Neuronal stem cell (in vitro differentiated cells): ENCODE results near the gene TAAR1. TPM values are rescaled to one million over a fixed set of nuclear protein-coding genes. Genes with fewer than 3 reads are reported as not detected.
"Not testable (repeated sequence)": the region's sequence is repeated elsewhere in the genome, so short reads cannot be mapped to it uniquely, and the experiment has no call there.

Source experiments
- DNase-seq: peaks from one replicate; pipeline ENCODE4 v3.0.0-alpha.2; 2013; ENCODE audit warnings: low spot score
- H2AFZ ChIP-seq: one replicate; pipeline ENCODE4 v1.6.1; 2013; ENCODE audit warnings: mild to moderate bottlenecking, low read length, inconsistent platforms
- H2AK5ac ChIP-seq: 2 replicates; pipeline ENCODE4 v1.6.1; 2013; ENCODE audit warnings: low read depth, mild to moderate bottlenecking, inconsistent platforms, low read length, moderate library complexity, mixed read lengths
- H2BK120ac ChIP-seq: 2 replicates; pipeline ENCODE4 v1.6.1; 2013; ENCODE audit warnings: low read depth, mild to moderate bottlenecking, inconsistent platforms, low read length, moderate library complexity, mixed read lengths
- H2BK12ac ChIP-seq: one replicate; pipeline ENCODE4 v1.6.1; 2013; ENCODE audit warnings: low read length, inconsistent platforms
- H2BK15ac ChIP-seq: 2 replicates; pipeline ENCODE4 v1.6.1; 2013; ENCODE audit warnings: mild to moderate bottlenecking, low read length, inconsistent platforms, mixed read lengths
- H2BK5ac ChIP-seq: one replicate; pipeline ENCODE4 v1.6.1; 2013; ENCODE audit warnings: inconsistent platforms, mild to moderate bottlenecking, low read length, moderate library complexity
- H3K14ac ChIP-seq: one replicate; pipeline ENCODE4 v1.6.1; 2013; ENCODE audit warnings: low read length, inconsistent platforms
- H3K18ac ChIP-seq: 2 replicates; pipeline ENCODE4 v1.6.1; 2013; ENCODE audit warnings: low read length, inconsistent platforms
- H3K23ac ChIP-seq: 2 replicates; pipeline ENCODE4 v1.6.1; 2013; ENCODE audit warnings: low read depth, mild to moderate bottlenecking, mixed read lengths, low read length, inconsistent platforms; ENCODE audit not compliant: poor library complexity
- H3K27ac ChIP-seq: replicated peaks from 3 replicates; pipeline ENCODE4 v1.5.1; 2013; ENCODE audit warnings: low read length, inconsistent platforms
- H3K27me3 ChIP-seq, 3 experiments: 2 replicates each; pipeline ENCODE4 v1.6.1; 2013; ENCODE audit warnings: low read length in 3 of 3, mild to moderate bottlenecking in 2 of 3, inconsistent platforms in 1 of 3, low read depth in 1 of 3, mixed read lengths in 1 of 3, moderate library complexity in 1 of 3; ENCODE audit not compliant: control insufficient read depth in 3 of 3, insufficient read depth in 3 of 3
- H3K36me3 ChIP-seq, 2 donors: replicated peaks in 1 of 2; 2 replicates each; pipeline ENCODE4 v1.6.1; 2013; ENCODE audit warnings: low read length in 2 of 2; ENCODE audit not compliant: control insufficient read depth in 2 of 2, insufficient read depth in 2 of 2
- H3K4ac ChIP-seq: 2 replicates; pipeline ENCODE4 v1.6.1; 2013; ENCODE audit warnings: inconsistent platforms, mild to moderate bottlenecking, low read length, moderate library complexity
- H3K4me1 ChIP-seq, 2 donors: 1 replicate in 1 of 2; 2 replicates in 1 of 2; pipeline ENCODE4 v1.6.1; 2013; ENCODE audit warnings: low read length in 2 of 2, low read depth in 1 of 2; ENCODE audit not compliant: control insufficient read depth in 2 of 2, insufficient read depth in 1 of 2
- H3K4me2 ChIP-seq: one replicate; pipeline ENCODE4 v1.6.1; 2013; ENCODE audit warnings: mild to moderate bottlenecking, low read length, inconsistent platforms; ENCODE audit not compliant: insufficient read depth, poor library complexity, severe bottlenecking
- H3K4me3 ChIP-seq, 2 donors: 2 replicates each; pipeline ENCODE4 v1.5.1; 2013; ENCODE audit warnings: low read length in 2 of 2, mild to moderate bottlenecking in 2 of 2, inconsistent platforms in 1 of 2, moderate library complexity in 1 of 2
- H3K79me1 ChIP-seq: one replicate; pipeline ENCODE4 v1.6.1; 2013; ENCODE audit warnings: low read depth, mild to moderate bottlenecking, inconsistent platforms, low read length, moderate library complexity
- H3K9ac ChIP-seq: one replicate; pipeline ENCODE4 v1.6.1; 2013; ENCODE audit warnings: mild to moderate bottlenecking, low read depth, low read length, inconsistent platforms; ENCODE audit not compliant: poor library complexity
- H3K9me3 ChIP-seq, 2 donors: replicated peaks in 1 of 2; 2 replicates each; pipeline versions ENCODE3 to v1.6.1; 2013; ENCODE audit warnings: low read length in 2 of 2, mild to moderate bottlenecking in 2 of 2, inconsistent platforms in 1 of 2, low read depth in 1 of 2, mixed read lengths in 1 of 2, moderate library complexity in 1 of 2; ENCODE audit not compliant: control insufficient read depth in 2 of 2, insufficient read depth in 1 of 2
- H4K8ac ChIP-seq: one replicate; pipeline ENCODE4 v1.6.1; 2013; ENCODE audit warnings: low read depth, mild to moderate bottlenecking, inconsistent platforms, low read length, moderate library complexity
- H4K91ac ChIP-seq: one replicate; pipeline ENCODE4 v1.6.1; 2013; ENCODE audit warnings: low read length, low read depth, mild to moderate bottlenecking, inconsistent platforms; ENCODE audit not compliant: poor library complexity
- WGBS, 2 donors: extraction: QIAGEN DNeasy Blood & Tissue Kit; methylation state at CpG; one replicate each; pipeline ENCODE4 v1.1.7; 2013; ENCODE audit warnings: missing lambda C conversion rate in 2 of 2, mixed read lengths in 1 of 2; ENCODE audit not compliant: insufficient read length in 2 of 2, insufficient replicate concordance in 1 of 2; ENCODE audit errors: extremely low coverage in 2 of 2; 5-methylcytosine and 5-hydroxymethylcytosine counted together
- polyA plus RNA-seq, 2 experiments: library from polyadenylated mRNA; stranded (reverse); fragments of 200-250 nt; gene quantifications; one replicate each; pipeline ENCODE4 v1.2.3, GENCODE V29; 2013

Gene TAAR1, protein sequence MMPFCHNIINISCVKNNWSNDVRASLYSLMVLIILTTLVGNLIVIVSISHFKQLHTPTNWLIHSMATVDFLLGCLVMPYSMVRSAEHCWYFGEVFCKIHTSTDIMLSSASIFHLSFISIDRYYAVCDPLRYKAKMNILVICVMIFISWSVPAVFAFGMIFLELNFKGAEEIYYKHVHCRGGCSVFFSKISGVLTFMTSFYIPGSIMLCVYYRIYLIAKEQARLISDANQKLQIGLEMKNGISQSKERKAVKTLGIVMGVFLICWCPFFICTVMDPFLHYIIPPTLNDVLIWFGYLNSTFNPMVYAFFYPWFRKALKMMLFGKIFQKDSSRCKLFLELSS
- not detected for polyA plus RNA-seq (2013, experiment 1 of 2)
- not detected for polyA plus RNA-seq (2013, experiment 2 of 2)

DNA sequence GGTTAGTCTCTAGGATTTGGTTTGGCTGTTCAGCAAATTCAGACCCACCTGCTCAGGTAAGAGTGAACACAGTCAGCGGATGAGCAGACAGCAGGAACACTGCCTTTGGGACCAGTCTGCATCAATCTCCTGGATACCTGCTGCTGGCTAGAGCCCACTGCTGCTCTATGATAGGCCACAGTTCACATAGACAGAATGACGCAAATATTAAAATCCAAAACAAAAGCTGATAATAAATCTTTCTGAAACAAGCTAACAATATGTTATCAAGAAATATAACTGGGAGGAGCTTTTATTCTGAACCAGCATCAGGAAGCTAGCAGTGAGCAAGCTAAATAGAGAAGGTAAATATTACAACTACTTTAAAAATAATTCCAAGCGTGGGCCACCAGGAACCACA, at the start of gene TAAR1:
TAAR1 (minus strand) TSS at position 101 of the 400 bp plus-strand sequence. CDS start 13,179 bp downstream, outside the sequence.
- no peak within 1 kb of the TSS for H3K18ac ChIP-seq
- H3K4me3 ChIP-seq, result no peak within 1 kb of the TSS
- H3K9me3 ChIP-seq, result no peaks in the 10 kb centered on the region
- H4K8ac ChIP-seq, result no peak within 1 kb of the TSS
- H2BK15ac ChIP-seq, result no peak within 1 kb of the TSS
- no peaks in the 10 kb centered on the region for H3K79me1 ChIP-seq
- DNase-seq, result no peak
- no peak within 1 kb of the TSS for H2AK5ac ChIP-seq
- H2BK120ac ChIP-seq, result no peak within 1 kb of the TSS
- no peak within 1 kb of the TSS for H4K91ac ChIP-seq
- WGBS, 2 donors, result no CpG with 5 or more reads among the region's 3 CpGs
- H2BK12ac ChIP-seq, result no peak within 1 kb of the TSS
- no peak within 1 kb of the TSS for H3K27ac ChIP-seq
- H3K4ac ChIP-seq, result no peak within 1 kb of the TSS
- no peak within 1 kb of the TSS for H2BK5ac ChIP-seq
- no peaks in the 10 kb centered on the region for H3K36me3 ChIP-seq
- H3K14ac ChIP-seq, result no peak within 1 kb of the TSS
- H2AFZ ChIP-seq, result no peak within 1 kb of the TSS
- H3K23ac ChIP-seq, result no peak within 1 kb of the TSS
- H3K9ac ChIP-seq, result no peak within 1 kb of the TSS
- H3K27me3 ChIP-seq, result no peaks in the 10 kb centered on the region
- H3K4me1 ChIP-seq, result no peaks in the 10 kb centered on the region
- no peak within 1 kb of the TSS for H3K4me2 ChIP-seq

DNA sequence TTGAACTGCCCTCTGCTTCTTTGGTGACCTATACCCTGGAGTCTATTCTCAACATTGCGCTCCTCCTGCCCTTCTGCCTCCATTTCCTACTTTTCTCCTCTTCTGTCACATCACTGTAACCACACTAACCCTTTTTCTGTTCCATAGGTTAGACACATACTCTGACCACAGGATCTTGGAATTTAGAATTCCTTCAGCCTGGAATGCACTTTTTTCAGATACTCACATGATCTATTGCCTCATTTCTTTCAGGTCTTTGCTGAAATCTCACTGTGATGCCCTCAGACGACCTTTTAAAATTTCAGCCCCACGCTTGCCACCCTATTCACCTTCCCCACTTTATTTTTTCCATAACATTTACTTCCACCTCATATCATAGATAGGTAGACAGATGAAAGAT, 49.8 kb upstream of the TAAR1 start:
- H2BK5ac ChIP-seq, result no peak overlapping the region
- no peak overlapping the region for H2BK12ac ChIP-seq
- H3K9me3 ChIP-seq, result no peaks in the 10 kb centered on the region
- no peaks in the 10 kb centered on the region for H3K79me1 ChIP-seq
- H3K4me2 ChIP-seq, result no peak overlapping the region
- H3K27ac ChIP-seq, result no peak overlapping the region
- H4K91ac ChIP-seq, result no peak overlapping the region
- DNase-seq, result no peak
- H3K23ac ChIP-seq, result no peak overlapping the region
- 100% methylated on average over 1 of the region's 3 CpGs; no CpG with 5 or more reads in 1 of the 2 donors for WGBS, 2 donors
- no peak overlapping the region for H2AK5ac ChIP-seq
- no peaks in the 10 kb centered on the region for H3K36me3 ChIP-seq
- no peak overlapping the region for H3K4ac ChIP-seq
- no peak overlapping the region for H2BK120ac ChIP-seq
- no peak overlapping the region for H4K8ac ChIP-seq
- no peak overlapping the region for H2AFZ ChIP-seq
- no peak overlapping the region for H3K9ac ChIP-seq
- no peak overlapping the region for H3K4me3 ChIP-seq
- H3K27me3 ChIP-seq, result no peaks in the 10 kb centered on the region
- H3K18ac ChIP-seq, result no peak overlapping the region
- H3K4me1 ChIP-seq, result no peaks in the 10 kb centered on the region
- H3K14ac ChIP-seq, result no peak overlapping the region
- H2BK15ac ChIP-seq, result no peak overlapping the region

DNA sequence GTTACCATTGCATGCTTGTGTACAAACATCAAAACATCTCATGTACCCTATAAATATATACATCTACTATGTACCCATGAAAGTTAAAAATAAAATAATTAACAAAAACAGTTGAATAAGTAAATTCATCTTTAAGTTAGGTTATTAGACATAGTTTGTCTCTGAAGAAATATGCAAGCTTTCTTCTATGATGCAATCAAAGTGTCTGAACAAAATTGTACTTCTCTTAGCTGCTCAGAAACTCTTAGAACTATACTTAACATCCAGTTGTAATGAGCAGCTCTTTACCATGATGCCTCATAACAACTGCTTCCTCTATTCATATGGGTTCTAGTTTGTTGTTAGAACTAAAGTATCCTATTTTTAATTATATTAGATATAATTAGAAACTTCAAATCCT, 49.0 kb upstream of the TAAR1 start:
- Histone ChIP-seq H3K4me3 (no peak overlapping the region), H3K18ac (no peak overlapping the region), H2BK5ac (no peak overlapping the region), H2BK12ac (no peak overlapping the region), H3K36me3 (no peaks in the 10 kb centered on the region), H4K8ac (no peak overlapping the region), H3K14ac (no peak overlapping the region), H3K9ac (no peak overlapping the region), H4K91ac (no peak overlapping the region), H3K27me3 (no peaks in the 10 kb centered on the region), H2BK15ac (no peak overlapping the region), H3K4me2 (no peak overlapping the region), H3K27ac (no peak overlapping the region), H3K9me3 (no peaks in the 10 kb centered on the region), H3K23ac (no peak overlapping the region), H3K4me1 (no peaks in the 10 kb centered on the region), H2AK5ac (no peak overlapping the region), H3K4ac (no peak overlapping the region), H3K79me1 (no peaks in the 10 kb centered on the region), H2BK120ac (no peak overlapping the region), H2AFZ (no peak overlapping the region)
- DNase-seq, result no peak

DNA sequence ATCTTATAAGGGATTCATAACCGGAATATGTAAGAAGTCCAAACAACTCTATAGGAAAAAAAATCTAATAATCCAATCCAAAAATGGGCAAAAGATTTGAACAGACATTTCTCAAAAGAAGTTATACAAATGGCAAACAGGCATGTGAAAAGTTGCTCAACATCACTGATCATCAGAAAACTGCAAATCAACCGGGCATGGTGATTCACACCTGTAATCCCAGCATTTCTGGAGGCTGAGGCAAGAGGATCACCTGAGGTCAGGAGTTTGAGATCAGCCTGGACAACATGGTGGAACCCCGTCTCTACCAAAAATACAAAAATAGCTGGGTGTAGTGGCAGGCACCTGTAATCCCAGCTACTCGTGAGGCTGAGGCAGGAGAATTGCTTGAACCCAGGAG, 47.8 kb upstream of the TAAR1 start:
- H3K4me1 ChIP-seq, H3K4me3 ChIP-seq, H4K8ac ChIP-seq, H3K79me1 ChIP-seq, H2AK5ac ChIP-seq, H3K9me3 ChIP-seq, H2BK120ac ChIP-seq, H2BK5ac ChIP-seq, H3K27ac ChIP-seq, DNase-seq, H3K14ac ChIP-seq, H2BK15ac ChIP-seq, H3K4ac ChIP-seq, H3K9ac ChIP-seq, H2AFZ ChIP-seq, H3K23ac ChIP-seq, H2BK12ac ChIP-seq, H4K91ac ChIP-seq, H3K4me2 ChIP-seq, H3K36me3 ChIP-seq, H3K27me3 ChIP-seq, H3K18ac ChIP-seq: not testable (repeated sequence)
- WGBS, 2 donors, result no CpG with 5 or more reads among the region's 4 CpGs
